Measurements from ENCODE around the gene FAM171A2.
"Not testable (repeated sequence)": the region's sequence is repeated elsewhere in the genome, so short reads cannot be mapped to it uniquely, and the experiment has no call there.

Gene FAM171A2

DNA sequence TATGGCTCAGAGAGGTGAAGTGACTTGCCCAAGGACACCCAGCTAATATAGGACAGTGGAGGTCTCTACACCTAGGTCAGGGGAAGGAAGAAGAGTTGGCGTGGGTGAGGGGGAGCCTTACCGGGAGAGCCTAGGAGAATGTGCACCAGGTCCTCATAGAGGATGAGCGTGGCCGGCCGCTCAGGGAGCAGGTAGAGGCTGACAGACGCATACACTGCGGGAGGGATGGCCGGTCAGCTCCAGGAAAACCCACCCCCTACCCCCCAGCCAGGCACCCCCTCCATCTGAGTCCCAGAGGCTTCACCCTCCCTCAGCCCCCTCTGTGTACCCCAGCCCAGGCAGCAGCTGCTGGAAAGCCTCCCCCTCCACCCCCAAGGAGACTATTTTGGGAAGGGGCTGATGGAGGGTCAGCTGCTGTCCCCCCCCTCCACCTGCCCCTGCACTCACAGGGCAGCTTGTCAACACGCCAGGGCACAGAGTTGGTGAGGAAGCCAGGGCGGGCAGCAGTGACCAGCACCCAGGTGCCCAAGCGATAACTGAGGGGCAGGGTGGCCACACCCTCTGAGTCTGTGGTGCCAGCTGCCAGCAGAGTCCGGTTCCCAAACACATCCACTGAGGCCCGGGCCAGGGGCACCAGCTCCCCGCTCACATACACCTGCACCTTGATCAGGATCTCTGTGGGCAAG, 4.1 kb downstream of the FAM171A2 start:
- no peak for DNase-seq

GRCh38 chr17:44359006-44359405, 4.6 kb downstream of the FAM171A2 start:
- DNase-seq: no peak

DNA sequence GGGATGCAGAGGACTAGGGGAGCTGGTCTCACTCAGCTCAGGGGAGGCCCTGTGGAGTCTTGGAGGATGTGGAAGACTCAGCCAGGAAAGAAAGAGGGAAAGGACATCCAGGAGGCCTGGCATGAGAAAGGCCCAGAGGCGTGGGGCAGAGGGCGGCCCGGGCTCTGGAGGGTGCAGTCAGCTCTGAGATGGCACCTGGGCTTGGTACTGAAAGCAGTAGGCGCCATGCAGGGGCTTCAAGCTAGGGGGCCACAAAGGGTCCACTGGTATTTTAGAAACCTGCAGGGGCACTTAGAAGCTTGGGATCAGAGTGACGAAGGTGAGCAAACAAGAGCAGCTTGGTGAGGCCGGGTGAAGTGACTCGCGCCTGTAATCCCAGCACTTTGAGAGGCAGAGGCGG, 5.6 kb downstream of the FAM171A2 start:
- no peak for DNase-seq

DNA sequence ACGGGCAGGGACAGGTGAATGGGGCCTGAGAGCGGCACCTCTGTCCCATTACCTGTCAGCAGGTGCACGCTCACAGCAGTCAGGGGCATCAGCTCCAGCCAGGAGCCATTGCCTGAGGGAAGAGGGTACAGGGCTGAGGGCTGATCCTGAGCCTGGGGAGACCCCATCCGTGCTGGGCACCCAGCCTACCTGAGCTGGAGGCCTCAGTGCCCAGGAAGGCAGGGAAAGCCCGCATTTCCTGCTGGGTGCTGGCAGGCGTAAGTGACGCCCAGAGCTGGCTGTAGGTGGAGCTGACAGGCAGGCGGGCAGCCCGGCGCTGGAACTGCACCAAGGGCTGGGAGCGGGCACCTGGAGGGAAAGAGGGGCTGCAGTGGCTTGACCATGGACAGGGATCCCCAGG, 7.4 kb downstream of the FAM171A2 start:
- DNase-seq: no peak

DNA sequence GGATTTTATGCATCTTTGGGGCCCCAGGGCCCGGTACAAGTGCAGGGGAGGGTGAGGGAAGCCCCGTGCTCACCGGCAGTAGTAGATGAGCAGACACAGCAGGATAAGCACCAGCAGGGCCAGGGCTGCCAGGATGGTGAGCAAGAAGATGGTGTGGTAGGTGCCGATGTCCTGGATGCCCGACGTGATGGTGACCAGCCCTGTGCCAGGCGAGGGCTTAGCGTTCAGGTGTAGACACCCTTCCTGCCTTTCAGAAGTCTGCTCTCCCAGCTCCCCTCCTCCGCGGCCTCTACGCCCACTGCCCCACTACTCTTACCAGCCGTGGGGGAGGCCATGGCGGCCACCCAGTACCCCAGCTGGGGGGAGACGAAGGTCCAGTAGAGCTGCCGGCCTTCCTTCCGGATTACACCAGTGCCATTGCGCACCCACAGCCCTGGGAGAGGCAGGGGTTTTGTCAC, 8.0 kb downstream of the FAM171A2 start:
- DNase-seq: no peak

- no peak for DNase-seq
Observed at GRCh38 chr17:44354582-44355561, 8.8 kb downstream of the FAM171A2 start.

DNA sequence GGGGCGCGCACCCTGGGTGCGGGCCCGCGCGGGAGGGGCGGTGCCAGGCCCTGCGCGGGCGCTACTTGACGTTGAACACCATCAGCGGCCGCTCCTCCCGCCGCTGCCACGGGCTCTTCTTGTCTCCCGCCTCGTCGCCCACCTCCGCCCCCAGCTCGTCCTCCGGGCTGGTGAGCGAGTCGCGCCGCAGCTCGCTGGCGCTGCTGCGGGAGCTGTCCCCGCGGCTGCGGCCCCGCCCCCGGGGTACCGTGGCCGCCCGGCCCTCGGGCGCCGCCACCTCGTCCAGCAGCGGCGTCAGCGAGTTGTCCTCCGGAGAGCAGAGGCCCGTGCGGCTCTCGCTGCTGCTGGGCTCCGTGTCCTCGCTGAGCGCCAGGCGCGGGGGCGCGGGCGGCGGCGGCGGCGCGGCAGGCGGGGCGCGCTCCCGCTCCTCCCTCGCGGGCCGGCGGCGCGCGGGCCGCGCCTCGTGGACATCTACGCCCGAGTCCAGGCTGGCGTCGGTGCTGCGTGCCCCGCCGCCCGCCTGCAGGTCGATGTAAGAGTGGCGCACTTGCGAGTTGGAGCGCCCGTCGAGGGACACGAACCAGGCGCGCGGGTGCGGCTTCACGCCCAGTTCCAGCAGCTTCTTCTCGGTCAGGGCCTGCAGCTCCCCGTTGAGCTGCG, 9.9 kb downstream of the FAM171A2 start:
- DNase-seq: no peak

GRCh38 chr17:44352828-44353671, 10.6 kb downstream of the FAM171A2 start:
- no peak for DNase-seq

- DNase-seq: no peak
Observed at GRCh38 chr17:44351961-44352827, 11.5 kb downstream of the FAM171A2 start.

DNA sequence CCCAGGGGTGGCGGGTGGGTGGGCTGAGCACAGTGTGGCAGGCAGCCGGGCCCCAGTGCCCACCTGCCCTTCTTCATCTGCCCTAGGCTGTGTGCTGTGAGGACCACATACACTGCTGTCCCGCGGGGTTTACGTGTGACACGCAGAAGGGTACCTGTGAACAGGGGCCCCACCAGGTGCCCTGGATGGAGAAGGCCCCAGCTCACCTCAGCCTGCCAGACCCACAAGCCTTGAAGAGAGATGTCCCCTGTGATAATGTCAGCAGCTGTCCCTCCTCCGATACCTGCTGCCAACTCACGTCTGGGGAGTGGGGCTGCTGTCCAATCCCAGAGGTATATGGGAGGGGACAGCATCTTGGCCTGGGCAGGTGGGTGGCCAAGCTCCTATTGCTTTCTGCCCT, 12.2 kb downstream of the FAM171A2 start:
- DNase-seq: no peak

GRCh38 chr17:44350733-44351226, 12.9 kb downstream of the FAM171A2 start:
- no peak for DNase-seq

DNA sequence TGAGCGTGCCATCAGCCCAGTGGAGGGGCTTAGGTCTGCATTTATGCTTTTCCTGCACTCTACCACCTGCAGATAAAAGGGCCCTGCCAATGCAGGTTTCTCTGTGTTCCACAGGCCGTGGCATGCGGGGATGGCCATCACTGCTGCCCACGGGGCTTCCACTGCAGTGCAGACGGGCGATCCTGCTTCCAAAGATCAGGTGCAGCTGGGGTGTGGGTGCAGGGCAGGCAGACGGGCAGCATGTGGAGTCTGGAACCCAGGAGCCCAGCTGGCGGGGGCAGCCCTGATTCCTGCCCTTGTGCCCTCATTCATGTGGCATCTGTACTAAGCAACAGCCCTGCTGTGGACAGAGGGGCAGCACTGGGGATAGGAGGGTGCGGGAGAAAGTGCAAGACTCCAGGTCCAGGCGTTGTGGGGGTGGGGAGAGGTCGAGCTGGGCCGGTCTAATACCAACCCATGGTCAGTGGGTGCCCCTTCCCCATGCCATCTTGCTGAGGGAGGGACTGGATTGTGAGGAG, 14.0 kb downstream of the FAM171A2 start:
- DNase-seq: no peak

- no peak for DNase-seq
Observed at GRCh38 chr17:44348988-44349364, 14.7 kb downstream of the FAM171A2 start.

DNA sequence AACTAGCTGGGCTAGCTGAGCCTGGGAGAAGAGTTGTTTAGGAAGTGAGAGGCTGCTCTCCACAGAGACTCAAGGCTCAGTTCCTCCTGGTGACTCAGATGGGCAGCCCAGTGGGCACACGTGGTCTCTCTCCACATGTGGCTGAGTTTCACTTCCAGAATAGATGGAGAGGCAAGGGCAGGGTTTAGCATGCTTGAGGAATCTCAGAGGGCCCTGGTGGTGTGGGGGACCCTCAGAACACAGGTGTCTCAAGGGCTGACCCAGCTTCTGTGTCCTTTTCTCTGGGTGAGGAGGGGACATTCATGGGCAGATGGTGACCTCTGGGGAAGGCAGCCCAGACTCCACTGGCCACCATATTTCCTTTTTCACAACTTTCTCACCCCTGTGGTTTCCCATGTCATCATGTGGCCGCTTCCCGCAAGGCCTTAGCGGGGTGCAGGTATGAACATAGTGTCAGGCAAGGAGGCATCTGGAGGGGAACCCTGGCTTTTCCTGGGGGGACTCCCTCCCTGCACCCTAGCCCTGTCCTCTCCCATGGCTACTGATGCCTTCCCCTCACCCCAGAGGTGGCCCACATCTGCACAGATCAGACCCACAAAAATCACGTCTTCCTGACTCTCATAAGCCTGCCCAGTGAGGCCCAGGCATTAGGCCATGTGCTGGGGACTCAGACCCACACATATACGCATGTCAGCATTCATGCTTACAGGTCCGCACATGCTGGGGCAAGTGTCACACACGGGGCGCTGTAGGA, 15.2 kb downstream of the FAM171A2 start:
- peak; percentile 92 for DNase-seq

GRCh38 chr17:44347206-44348055, 16.2 kb downstream of the FAM171A2 start:
- DNase-seq: not testable (repeated sequence)

DNA sequence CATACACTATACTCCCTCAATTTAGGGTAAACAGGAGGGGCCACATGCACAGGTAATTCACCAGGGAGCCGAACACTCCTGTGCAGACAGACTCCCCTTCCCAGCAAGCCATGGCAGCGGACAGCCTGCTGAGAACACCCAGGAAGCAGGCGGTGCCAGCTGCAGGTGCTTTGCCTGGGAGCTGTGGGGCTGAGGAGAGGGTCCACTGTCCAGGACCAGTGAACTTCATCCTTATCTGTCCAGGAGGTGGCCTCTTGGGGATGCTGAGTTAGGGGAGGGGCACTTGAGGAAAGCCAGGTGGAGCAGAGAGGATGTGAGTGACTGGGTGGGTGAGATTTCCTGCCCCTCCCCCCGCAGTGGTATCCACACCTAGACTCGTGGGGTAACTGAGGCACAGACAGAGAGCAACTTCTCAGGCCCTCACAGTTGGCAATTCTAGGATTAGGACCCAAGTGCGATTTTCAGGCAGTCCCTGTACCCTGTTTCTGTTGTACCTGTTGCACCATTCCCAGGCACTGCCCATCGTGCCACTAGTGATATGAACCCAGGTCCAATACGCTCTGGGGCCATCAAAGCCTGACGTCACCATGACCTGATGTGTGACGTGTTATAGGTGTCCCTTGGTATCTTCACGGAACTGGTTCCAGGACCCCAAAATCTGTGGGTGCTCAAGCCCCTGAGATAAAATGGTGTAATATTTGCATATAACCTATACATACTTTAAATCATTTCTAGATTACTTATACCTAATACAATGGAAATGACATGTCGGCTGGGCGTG, 17.4 kb downstream of the FAM171A2 start:
- no peak for DNase-seq

GRCh38 chr17:44345454-44346026, 18.1 kb downstream of the FAM171A2 start:
- DNase-seq: no peak

GRCh38 chr17:44344939-44345453, 18.7 kb downstream of the FAM171A2 start, which contains the start of gene GRN:
TSS of gene GRN (plus strand) at chr17:44345302. CDS start at chr17:44349165, 3,863 bp downstream.
- peak; percentile 65 for DNase-seq

Measured in SIG-M5 (cell line).